HG03565 (cell line): ENCODE measurements around the gene WWOX.

ENCODE experiments used
- ATAC-seq: cut with Tn5 transposase; IDR thresholded peaks from one replicate; pipeline ENCODE4 v1.9.1; 2021; ENCODE audit warnings: mild to moderate bottlenecking, moderate library complexity; ENCODE audit not compliant: unreplicated experiment

Gene WWOX

GRCh38 chr16:79130616-79131015, 1031.2 kb downstream of the WWOX start:
- ATAC-seq, result no peak

DNA sequence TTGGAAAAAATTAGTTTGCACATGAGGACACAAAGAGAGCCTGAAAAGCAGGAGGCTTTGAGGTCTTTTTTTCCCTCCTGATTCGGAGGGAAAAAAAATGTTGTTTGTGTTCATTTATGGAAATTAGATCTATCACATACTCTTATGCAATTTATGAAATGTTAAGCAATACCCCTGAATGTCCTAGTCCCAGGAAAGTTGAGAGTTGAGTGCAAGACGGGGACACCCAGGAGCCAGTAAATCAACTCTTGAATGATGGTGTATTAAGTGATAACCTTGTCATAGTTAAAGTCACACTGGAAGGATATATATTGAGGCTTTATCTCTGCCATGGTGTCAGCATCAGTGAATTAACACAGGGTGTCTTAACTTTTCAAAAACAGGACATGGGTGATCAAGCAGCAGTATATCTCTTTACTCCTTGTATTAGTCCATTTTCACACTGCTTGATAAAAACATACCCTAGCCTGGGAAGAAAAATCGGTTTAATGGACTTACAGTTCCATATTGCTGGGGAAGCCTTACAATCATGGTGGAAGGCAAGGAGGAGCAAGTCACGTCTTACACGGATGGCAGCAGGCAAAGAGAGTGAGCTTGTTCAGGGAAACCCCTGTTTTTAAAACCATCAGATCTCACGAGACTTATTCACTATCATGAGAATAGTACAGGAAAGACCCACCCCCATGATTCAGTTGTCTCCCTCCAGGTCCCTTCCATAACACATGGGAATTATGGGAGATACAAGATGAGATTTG, 1032.0 kb downstream of the WWOX start:
- no peak for ATAC-seq

GRCh38 chr16:79132701-79133100, 1033.2 kb downstream of the WWOX start:
- no peak for ATAC-seq

DNA sequence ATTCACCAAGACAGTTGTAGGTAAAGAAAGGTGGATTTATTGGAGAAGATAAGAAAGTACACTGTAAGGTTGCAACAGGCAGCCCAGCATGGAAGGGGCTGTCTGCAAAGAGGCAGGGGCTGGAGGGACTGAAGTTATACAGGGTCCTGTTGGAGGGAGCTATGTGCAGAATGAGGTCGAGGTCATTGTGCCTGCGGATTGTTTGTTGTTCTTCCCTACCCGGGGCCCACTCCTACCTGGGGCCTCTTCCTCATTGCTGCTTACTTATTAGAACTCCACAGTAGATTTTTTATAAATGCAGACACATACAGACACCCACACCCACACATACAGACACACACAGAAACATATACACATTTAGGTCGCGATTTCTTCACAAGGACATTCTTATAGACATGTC, 1034.8 kb downstream of the WWOX start:
- no peak for ATAC-seq

- no peak for ATAC-seq
Observed at GRCh38 chr16:79136955-79137354, 1037.5 kb downstream of the WWOX start.

DNA sequence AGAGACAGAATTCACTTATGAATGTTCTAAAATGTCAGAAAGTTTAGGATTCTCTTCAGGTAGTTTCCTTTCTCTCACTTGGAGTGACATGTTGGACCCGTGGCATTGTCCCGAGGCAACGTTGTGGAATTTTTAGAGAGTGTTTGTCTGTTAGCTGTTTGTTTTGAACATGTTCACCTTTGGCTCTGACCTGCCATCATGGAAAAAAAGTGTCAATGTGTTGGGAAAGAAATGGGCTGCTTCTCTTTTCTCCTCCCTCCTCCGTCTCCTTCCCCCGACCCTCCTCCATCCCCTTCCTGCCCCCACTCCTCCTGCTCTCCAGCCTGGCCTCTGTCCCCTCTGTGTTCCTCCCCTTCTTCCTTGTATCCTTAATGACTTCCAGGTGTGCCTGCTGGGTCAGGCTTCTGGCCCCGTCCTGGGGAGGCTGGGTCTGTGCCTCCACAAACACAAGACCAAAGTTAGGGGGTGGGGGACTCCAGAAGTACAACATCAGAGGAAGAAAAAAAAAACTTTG, 1038.0 kb downstream of the WWOX start:
- no peak for ATAC-seq

- no peak for ATAC-seq
Observed at GRCh38 chr16:79139799-79140198, 1040.3 kb downstream of the WWOX start.

DNA sequence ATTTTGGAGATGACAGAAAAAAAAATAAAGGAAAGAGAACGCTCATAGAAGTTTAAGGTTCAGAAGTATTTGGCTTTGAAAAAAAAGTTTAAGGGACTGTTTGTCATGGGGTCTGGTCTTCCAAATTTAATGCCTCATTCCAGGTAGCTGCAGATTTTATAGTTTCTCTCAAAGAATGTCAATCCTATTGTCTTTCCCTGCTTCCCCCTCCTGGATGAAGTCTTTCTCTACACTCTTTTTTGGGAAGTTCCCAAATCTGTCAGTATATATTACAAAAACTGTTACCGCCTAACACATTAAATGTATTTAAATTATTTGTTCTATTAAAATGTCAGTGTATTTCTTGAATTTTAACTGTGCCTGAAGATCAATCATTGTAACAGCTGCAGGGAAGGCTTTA, 1043.6 kb downstream of the WWOX start:
- ATAC-seq, result no peak

DNA sequence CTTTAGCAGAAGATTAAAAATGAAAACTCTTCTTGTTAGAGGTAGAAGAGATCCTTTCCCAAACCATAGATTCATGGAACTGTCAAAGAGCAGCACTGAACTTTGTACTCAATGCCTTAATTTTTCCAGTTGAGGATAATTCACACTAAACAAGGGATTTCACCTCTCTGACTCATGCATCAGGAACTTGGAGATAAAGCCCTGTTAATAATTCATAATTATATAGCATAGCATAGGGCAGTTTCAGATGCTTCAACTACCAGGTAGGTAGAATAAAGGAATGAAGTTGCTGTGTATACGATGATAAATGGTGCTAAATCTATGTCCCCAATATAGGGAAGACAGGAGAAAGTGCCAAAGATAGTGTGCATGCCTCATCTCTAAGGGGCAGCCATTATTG, 1050.7 kb downstream of the WWOX start:
- ATAC-seq, result no peak

DNA sequence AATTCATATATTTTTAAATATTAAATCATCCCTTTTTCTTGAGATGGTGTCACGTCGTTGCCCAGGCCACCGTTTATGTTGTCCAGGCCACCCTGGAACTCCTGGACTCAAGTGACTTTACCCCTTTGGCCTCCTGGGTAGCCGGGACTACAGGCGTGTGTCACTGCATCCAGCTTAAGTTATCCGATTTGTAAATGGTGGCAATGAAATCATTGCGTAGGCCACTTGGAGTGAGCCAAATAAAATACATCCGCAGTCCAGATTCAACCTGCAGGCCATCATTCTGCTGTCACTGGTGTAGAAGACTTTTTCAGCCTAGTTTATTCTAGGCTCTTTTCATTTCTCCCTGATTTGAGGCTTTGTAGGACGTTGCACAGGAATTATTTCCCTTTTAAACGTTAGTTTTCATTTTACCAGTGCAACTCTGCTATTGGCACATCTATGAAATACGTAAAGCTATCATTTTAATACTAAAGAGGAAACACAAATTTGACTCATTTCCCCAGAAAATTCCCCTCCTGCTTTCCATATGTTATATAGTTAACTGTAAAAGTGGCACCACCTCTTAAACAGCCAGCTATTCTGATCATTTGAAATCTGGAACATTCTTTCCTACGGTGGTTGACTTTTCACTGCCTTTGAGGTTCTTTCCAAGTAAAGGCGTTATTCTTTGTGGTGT, 1051.3 kb downstream of the WWOX start:
- no peak for ATAC-seq

DNA sequence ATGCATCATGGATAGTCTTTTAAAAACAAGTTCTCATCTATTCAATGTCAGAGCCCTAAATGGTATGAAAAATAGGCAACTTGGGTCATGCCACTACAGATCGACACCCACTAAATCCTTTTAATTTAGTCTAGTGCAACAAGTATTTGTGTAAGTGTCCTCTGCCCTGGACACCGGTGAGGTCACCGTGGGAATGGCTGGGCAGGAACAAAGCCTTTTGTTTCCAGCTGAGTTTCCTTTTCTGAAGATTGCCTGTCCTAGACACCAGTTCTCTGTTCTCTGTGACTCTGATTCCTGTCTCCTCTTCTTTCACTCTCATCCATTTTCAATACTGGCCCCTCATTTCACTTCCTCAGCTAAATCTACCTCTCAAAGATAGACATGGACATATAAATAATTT, 1054.6 kb downstream of the WWOX start:
- ATAC-seq, result no peak

DNA sequence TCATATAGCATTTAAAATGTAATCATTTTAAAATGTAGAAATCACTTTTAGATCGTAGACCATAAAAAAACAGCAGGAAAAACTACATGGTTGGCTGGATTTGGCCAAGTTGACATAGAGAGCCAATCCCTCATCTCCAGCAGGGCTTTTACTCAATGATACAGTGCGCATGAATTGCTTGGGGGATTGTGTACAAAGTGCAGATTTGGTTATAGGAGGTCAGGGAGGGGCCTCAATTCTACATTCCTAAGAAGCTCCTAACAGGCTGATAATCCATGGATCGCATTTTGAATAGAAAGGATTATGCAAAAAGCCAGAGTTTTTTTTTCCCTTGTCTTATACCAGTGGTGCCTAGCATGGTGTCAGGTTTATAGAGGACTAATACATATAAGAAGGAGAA, 1056.0 kb downstream of the WWOX start:
- no peak for ATAC-seq

DNA sequence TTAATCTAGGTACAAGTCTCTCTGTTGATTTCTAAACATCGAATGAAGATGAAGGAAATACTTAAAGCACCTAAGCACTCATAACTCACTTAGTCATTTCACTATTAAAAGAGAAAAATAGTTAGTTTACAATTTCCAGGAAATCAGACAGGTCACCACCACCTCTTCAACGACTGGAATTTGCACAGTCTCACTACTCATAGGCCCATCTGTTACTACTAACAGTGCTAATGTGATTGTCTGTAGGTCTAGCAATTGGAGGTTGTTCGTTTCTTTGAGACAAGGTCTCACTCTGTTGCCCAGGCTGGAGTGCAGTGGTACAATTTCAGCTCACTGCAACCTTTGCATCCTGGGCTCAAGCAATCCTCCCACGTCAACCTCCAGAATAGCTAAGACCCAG, 1056.5 kb downstream of the WWOX start:
- no peak for ATAC-seq

GRCh38 chr16:79156761-79157160, 1057.3 kb downstream of the WWOX start:
- ATAC-seq, result no peak

GRCh38 chr16:79158337-79158736, 1058.9 kb downstream of the WWOX start:
- no peak for ATAC-seq

- no peak for ATAC-seq
Observed at GRCh38 chr16:79159261-79160049, 1060.0 kb downstream of the WWOX start.

DNA sequence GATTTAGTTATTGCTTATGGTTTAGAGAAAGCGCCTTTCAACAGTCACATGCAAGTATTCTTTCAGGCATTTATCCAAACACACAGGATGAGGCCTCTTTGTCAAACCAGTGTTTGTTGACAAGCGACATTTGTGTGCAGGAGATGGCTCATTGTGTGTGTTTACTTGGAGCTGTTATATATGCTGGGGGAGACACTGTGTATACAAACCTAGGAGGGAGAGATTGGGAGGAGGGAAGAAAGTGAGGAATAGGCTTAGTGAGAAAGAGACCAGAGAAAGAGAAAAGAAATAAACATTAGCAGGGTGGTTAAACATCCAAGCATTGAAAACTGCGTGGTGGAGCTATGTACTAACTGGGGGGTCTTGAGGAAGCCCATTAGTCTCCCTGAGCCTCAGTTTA, 1063.5 kb downstream of the WWOX start:
- ATAC-seq, result no peak

DNA sequence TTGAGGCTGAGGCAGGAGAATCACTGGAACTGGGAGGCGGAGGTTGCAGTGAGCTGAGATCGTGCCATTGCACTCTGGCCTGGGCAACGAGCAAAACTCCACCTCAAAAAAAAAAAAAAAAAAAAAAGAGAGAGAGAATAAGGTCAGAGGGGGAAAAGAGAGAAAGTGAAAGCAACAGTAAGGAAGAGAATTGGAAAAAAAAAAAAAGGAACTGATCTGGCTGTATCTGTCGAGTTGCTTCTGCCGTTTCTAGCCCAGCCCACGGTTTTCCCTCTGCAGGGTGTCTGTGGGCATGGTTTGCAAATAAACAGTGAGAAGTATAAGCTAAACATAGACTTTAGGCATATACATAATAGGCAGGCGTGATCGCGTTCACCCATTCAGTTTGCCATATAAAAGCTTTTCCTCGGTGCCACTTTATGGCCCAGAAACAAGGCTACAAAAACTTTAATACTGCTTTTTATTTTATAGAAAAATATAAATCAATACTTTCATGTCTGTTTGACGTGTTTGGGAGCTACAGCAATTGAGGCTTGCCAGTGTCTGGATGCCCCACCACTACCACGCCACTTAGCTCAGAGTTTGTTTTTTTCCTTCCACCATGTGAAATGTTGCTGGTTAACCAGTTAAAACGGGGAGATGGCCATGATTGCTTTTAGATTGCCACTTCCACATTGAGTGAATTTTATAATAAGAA, 1064.4 kb downstream of the WWOX start:
- no peak for ATAC-seq

DNA sequence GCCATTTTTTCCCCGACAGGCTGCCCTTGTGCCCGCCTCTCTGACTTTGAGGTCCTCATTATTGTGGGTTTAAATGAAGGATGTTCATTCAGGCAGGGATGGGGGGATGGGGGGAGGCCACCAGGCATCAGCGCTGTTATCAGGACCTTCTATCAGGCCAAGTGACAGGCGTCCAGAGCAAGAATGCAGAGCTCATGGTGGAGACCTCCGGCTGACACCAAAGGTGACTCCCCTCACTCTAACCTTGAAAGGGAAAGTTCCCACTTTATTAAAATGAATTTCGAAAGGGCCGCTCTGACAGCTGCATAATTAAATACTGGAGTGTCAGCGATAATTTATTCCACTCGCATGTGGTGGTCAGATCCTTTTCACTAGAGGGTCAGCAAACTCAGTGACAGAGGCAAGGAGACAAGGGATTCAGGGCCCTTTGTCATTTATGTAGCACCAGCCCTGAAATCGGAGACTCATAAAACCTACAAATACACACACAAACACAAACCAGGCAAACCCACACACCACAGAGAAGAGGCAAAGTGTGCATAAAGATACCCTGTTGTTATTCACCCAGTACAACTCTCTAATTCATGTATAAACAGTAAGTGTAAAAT, 1065.0 kb downstream of the WWOX start:
- ATAC-seq, result no peak

DNA sequence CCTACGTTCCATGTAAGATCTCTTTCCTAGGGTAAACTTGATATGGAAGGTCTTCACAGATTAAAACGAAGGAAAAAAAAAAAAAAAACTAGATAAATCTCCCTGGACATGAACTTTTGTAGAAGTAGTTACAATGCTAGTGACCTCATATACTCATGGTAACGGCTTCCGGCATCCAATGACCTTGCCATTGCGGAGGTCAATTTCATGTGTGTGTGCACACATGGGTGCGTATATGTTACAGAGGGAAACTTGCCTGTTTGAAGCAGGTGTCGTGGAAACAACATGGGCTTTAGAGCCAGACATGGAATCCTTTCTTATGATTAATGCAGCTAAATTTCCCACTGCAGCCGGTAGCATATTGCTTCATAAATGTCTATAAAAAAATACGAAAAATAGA, 1065.6 kb downstream of the WWOX start:
- ATAC-seq, result no peak

GRCh38 chr16:79165506-79165905, 1066.1 kb downstream of the WWOX start:
- no peak for ATAC-seq
